Heart left ventricle (tissue), 13 donors: ENCODE measurements around the gene F5.

ENCODE experiments used
- POLR2A ChIP-seq, 2 donors: fragments of 450-650 bp; IDR thresholded peaks; one replicate each; pipeline ENCODE4 v1.6.1; 2017; ENCODE audit warnings: antibody characterized with exemption in 2 of 2, mild to moderate bottlenecking in 2 of 2, moderate library complexity in 2 of 2
- TF ChIP-seq, protein P1 (sequence below), 12 donors: fragments of 200-600 bp; sonication (generic) in 4 of 12; IDR thresholded peaks; one replicate each; pipeline versions ENCODE4 v1.5.0 to v1.8.0; 2018 to 2022; ENCODE audit warnings: antibody characterized with exemption in 12 of 12, mild to moderate bottlenecking in 5 of 12
- donor health status: ischemic (EF 13 %, LVEDD 7.1; RV severe dilation, severe dysfunction).
- donor health status: DM: no; HTN: yes; CAD: no.
- donor health status: DM: no; HTN: no; CAD: no.
- donor health status: ischemic (EF 25% LVEDD 6.9; RV normal size, moderate dysfunction).
- donor health status: ischemic (EF 25% LVEDD 5.7; RV mildly dilated, moderate dysfunction).
- donor health status: ischemic (EF 35%, LVEDD 5.7; RV mildly dilated, moderate dysfunction).
- donor health status: nonischemic (EF 11% LVEDD 7.7; RV severe dilation, severe dysfunction).
- donor health status: DM: yes; HTN: yes; CAD: no.
- donor health status: PGD.
- donor health status: ischemic (EF 29% LVEDD 5.4; RV normal size, mild dysfunction).
- donor health status: nonischemic (EF 23%, LVEDD 6.1; RV moderate dilation, normal function).

DNA sequence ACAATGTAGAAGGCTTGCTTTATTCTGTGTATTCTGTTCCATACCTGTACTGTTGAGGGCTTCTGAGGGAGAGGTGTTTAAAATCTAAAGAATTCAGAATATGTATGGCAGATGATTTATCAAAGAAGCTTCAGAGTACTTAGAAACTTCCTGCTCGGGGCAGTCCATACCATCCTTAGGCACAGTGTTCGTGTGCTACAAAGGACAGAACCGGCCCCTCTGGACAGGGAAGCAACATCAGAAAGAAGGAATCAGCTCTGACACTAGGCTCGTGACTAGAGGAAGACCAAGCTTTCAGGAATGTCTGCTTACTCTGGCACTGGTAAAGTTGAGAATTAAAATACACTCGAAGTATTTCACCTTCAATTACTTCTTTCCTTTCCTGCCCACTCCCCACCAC is 29.5 kb upstream of the F5 start:
- TF ChIP-seq, protein P1, sequence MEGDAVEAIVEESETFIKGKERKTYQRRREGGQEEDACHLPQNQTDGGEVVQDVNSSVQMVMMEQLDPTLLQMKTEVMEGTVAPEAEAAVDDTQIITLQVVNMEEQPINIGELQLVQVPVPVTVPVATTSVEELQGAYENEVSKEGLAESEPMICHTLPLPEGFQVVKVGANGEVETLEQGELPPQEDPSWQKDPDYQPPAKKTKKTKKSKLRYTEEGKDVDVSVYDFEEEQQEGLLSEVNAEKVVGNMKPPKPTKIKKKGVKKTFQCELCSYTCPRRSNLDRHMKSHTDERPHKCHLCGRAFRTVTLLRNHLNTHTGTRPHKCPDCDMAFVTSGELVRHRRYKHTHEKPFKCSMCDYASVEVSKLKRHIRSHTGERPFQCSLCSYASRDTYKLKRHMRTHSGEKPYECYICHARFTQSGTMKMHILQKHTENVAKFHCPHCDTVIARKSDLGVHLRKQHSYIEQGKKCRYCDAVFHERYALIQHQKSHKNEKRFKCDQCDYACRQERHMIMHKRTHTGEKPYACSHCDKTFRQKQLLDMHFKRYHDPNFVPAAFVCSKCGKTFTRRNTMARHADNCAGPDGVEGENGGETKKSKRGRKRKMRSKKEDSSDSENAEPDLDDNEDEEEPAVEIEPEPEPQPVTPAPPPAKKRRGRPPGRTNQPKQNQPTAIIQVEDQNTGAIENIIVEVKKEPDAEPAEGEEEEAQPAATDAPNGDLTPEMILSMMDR (IDR thresholded peaks at IDR 0.05), result no peak
- TF ChIP-seq POLR2A (IDR thresholded peaks at IDR 0.05), result no peak
